ENCODE results near the gene LETM1. TPM values are rescaled to one million over a fixed set of nuclear protein-coding genes. Genes with fewer than 3 reads are reported as not detected.

Gene LETM1
- total and polyA plus RNA-seq, 2 donors (not counting 3 experiments of a cell fraction or from before 2014, with no cell fraction given) = 25.6 to 62.5 TPM

GRCh38 chr4:1863297-1864033, 7.5 kb upstream of the LETM1 start:
- dilution Hi-C loops (cut with MboI; ENCODE audit: extremely low pct_ligation_motif_present, low sequenced_read_pairs) (no loop called here), intact Hi-C loops (cut with micrococcal nuclease) (no loop called here)
- FAIRE-seq (no peak), DNase-seq (ENCODE audit: low read depth, low spot score) (no peak)
- Histone ChIP-seq H3K4me2 (ENCODE audit: insufficient read depth, low read length) (no peak overlapping the region), H3K9ac (replicated peaks; ENCODE audit: extremely low read depth, insufficient read depth, low read length) (no peak overlapping the region), H3K9me3 (replicated peaks; ENCODE audit: control insufficient read depth, insufficient read depth, low read length) (no peaks in the 10 kb centered on the region), H3K4me3 (replicated peaks in 1 of 3; ENCODE audit: insufficient read depth in 1 of 3, low read depth in 1 of 3, low read length in 3 of 3) (no peak overlapping the region), H3K9me1 (replicated peaks; ENCODE audit: control insufficient read depth, extremely low read depth, insufficient read depth, low read length) (no peaks in the 10 kb centered on the region), H3K4me1 (ENCODE audit: control insufficient read depth, extremely low read depth, insufficient read depth, low read length) (no peaks in the 10 kb centered on the region), H3K79me2 (ENCODE audit: control insufficient read depth, insufficient read depth, low read length) (no peaks in the 10 kb centered on the region), H3K27ac (ENCODE audit: insufficient read depth, low read depth, low read length) (no peak overlapping the region), H3K27me3 (ENCODE audit: control insufficient read depth in 2 of 2, insufficient read depth in 2 of 2, low read length in 2 of 2) (peaks cover 0 to 1% of the 10 kb centered on the region in 2 experiments), H2AFZ (ENCODE audit: low read depth, low read length) (no peak overlapping the region), H3K36me3 (ENCODE audit: control insufficient read depth in 2 of 2, extremely low read depth in 1 of 2, insufficient read depth in 2 of 2, low read length in 2 of 2) (no peaks in the 10 kb centered on the region), H4K20me1 (replicated peaks; ENCODE audit: control insufficient read depth, extremely low read depth, insufficient read depth, low read length) (no peaks in the 10 kb centered on the region)
- TF ChIP-seq POLR2AphosphoS5 (IDR thresholded peaks at IDR 0.05; ENCODE audit: insufficient read depth, low read depth, low read length) = no peak
- no peak for TF ChIP-seq EZH2 (IDR thresholded peaks at IDR 0.05; ENCODE audit: borderline replicate concordance, low read depth, low read length, severe bottlenecking)
- TF ChIP-seq JUN (IDR thresholded peaks at IDR 0.05; ENCODE audit: borderline replicate concordance, insufficient read depth, insufficient read length, low read depth) = no peak
- ChIA-PET CTCF (no interaction called here), POLR2A (no interaction called here)
- BruUV-seq (replicated peaks) = no TSS peak

GRCh38 chr4:1862961-1863296, 7.0 kb upstream of the LETM1 start:
- dilution Hi-C loops (cut with MboI; ENCODE audit: extremely low pct_ligation_motif_present, low sequenced_read_pairs) = no loop called here
- no peak overlapping the region for H3K4me2 ChIP-seq (ENCODE audit: insufficient read depth, low read length)

More at GRCh38 chr4:1862961-1863296, 7.0 kb upstream of the LETM1 start:
- Histone ChIP-seq H3K4me3 (replicated peaks in 1 of 3; ENCODE audit: insufficient read depth in 1 of 3, low read depth in 1 of 3, low read length in 3 of 3) (no peak overlapping the region), H3K4me1 (ENCODE audit: control insufficient read depth, extremely low read depth, insufficient read depth, low read length) (no peaks in the 10 kb centered on the region), H4K20me1 (replicated peaks; ENCODE audit: control insufficient read depth, extremely low read depth, insufficient read depth, low read length) (no peaks in the 10 kb centered on the region), H3K9me3 (replicated peaks; ENCODE audit: control insufficient read depth, insufficient read depth, low read length) (no peaks in the 10 kb centered on the region), H3K9ac (replicated peaks; ENCODE audit: extremely low read depth, insufficient read depth, low read length) (no peak overlapping the region), H3K27ac (ENCODE audit: insufficient read depth, low read depth, low read length) (no peak overlapping the region), H2AFZ (ENCODE audit: low read depth, low read length) (no peak overlapping the region), H3K9me1 (replicated peaks; ENCODE audit: control insufficient read depth, extremely low read depth, insufficient read depth, low read length) (no peaks in the 10 kb centered on the region), H3K27me3 (ENCODE audit: control insufficient read depth in 2 of 2, insufficient read depth in 2 of 2, low read length in 2 of 2) (peaks cover 0 to 1% of the 10 kb centered on the region in 2 experiments), H3K36me3 (ENCODE audit: control insufficient read depth in 2 of 2, extremely low read depth in 1 of 2, insufficient read depth in 2 of 2, low read length in 2 of 2) (no peaks in the 10 kb centered on the region), H3K79me2 (ENCODE audit: control insufficient read depth, insufficient read depth, low read length) (no peaks in the 10 kb centered on the region)
- POLR2A ChIA-PET = no interaction called here
- intact Hi-C loops (cut with micrococcal nuclease) = no loop called here
- TF ChIP-seq MYC (IDR thresholded peaks at IDR 0.05; ENCODE audit: low read depth, low read length) = no peak
- no peak for TF ChIP-seq JUN (IDR thresholded peaks at IDR 0.05; ENCODE audit: borderline replicate concordance, insufficient read depth, insufficient read length, low read depth)
- no peak for TF ChIP-seq POLR2AphosphoS5 (IDR thresholded peaks at IDR 0.05; ENCODE audit: insufficient read depth, low read depth, low read length)
- no peak for TF ChIP-seq FOS (IDR thresholded peaks at IDR 0.05; ENCODE audit: borderline replicate concordance, insufficient read depth, low read length)
- TF ChIP-seq EZH2 (IDR thresholded peaks at IDR 0.05; ENCODE audit: borderline replicate concordance, low read depth, low read length, severe bottlenecking) = no peak
- TF ChIP-seq, protein P1, sequence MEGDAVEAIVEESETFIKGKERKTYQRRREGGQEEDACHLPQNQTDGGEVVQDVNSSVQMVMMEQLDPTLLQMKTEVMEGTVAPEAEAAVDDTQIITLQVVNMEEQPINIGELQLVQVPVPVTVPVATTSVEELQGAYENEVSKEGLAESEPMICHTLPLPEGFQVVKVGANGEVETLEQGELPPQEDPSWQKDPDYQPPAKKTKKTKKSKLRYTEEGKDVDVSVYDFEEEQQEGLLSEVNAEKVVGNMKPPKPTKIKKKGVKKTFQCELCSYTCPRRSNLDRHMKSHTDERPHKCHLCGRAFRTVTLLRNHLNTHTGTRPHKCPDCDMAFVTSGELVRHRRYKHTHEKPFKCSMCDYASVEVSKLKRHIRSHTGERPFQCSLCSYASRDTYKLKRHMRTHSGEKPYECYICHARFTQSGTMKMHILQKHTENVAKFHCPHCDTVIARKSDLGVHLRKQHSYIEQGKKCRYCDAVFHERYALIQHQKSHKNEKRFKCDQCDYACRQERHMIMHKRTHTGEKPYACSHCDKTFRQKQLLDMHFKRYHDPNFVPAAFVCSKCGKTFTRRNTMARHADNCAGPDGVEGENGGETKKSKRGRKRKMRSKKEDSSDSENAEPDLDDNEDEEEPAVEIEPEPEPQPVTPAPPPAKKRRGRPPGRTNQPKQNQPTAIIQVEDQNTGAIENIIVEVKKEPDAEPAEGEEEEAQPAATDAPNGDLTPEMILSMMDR (IDR thresholded peaks at IDR 0.05; ENCODE audit: extremely low read depth in 1 of 2, insufficient read depth in 1 of 2, low read depth in 1 of 2, low read length in 2 of 2) = no peak
- no peak for TF ChIP-seq GATA2 (IDR thresholded peaks at IDR 0.05; ENCODE audit: insufficient read depth, insufficient read length, low read depth, low read length)
- no peak for TF ChIP-seq POLR2A (IDR thresholded peaks at IDR 0.05; ENCODE audit: low read depth, low read length)
- TF ChIP-seq, protein P2, sequence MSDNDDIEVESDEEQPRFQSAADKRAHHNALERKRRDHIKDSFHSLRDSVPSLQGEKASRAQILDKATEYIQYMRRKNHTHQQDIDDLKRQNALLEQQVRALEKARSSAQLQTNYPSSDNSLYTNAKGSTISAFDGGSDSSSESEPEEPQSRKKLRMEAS (IDR thresholded peaks at IDR 0.05; ENCODE audit: insufficient read depth, insufficient read length) = no peak
- CTCF ChIA-PET = interaction anchor here (1.9 kb wide), 1 partner anchor 48 kb away, joined by 9 read pairs; no protein-coding TSS in a partner anchor
- DNase-seq (ENCODE audit: low read depth, low spot score) (no peak), FAIRE-seq (no peak)
- BruUV-seq (replicated peaks) = no TSS peak

Data from endothelial cell of umbilical vein (primary cell).